Peyer's patch (tissue), 4 donors: Measurements from ENCODE around the gene ANO10. TPM values are rescaled to one million over a fixed set of nuclear protein-coding genes. Genes with fewer than 3 reads are reported as not detected.

Experiments
- DNase-seq, 3 donors: peaks; one replicate each; pipeline ENCODE4 v3.0.0-alpha.2; 2017 to 2019
- H3K27ac ChIP-seq, 4 donors: fragments of 200-600 bp; sonication (generic); one replicate each; pipeline ENCODE4 v1.5.1; 2016 to 2019
- H3K27me3 ChIP-seq, 2 donors: fragments of 200-600 bp; sonication (generic); one replicate each; pipeline ENCODE4 v1.5.1; 2019
- H3K36me3 ChIP-seq, 3 donors: fragments of 200-600 bp; sonication (generic); one replicate each; pipeline ENCODE4 v1.5.1; 2016 to 2019
- H3K4me1 ChIP-seq, 4 donors: fragments of 200-600 bp; sonication (generic); one replicate each; pipeline ENCODE4 v1.5.1; 2016 to 2019
- H3K4me3 ChIP-seq, 4 donors: fragments of 200-600 bp; sonication (generic); 1 replicate in 3 of 4; 2 replicates in 1 of 4; pipeline ENCODE4 v1.5.1; 2016 to 2019; ENCODE audit warnings: mild to moderate bottlenecking in 1 of 4
- H3K9me3 ChIP-seq, 4 donors: fragments of 200-600 bp; sonication (generic); one replicate each; pipeline ENCODE4 v1.5.1; 2016 to 2019; ENCODE audit warnings: mild to moderate bottlenecking in 1 of 4
- POLR2A ChIP-seq, 2 donors: fragments of 450-650 bp; IDR thresholded peaks; one replicate each; pipeline ENCODE4 v1.5.1; 2017; ENCODE audit warnings: antibody characterized with exemption in 2 of 2, mild to moderate bottlenecking in 2 of 2, moderate library complexity in 2 of 2
- total RNA-seq, 4 donors: library from RNA; depleted of rRNA; stranded (reverse); fragments of >200 nt; gene quantifications; one replicate each; pipeline ENCODE4 v1.1.0, GENCODE V29; 2016
- TF ChIP-seq, protein P1 (sequence below), 6 experiments: fragments of 450-650 bp in 4 of 6; fragments of 200-600 bp in 2 of 6; sonication (generic) in 1 of 6; IDR thresholded peaks; one replicate each; pipeline ENCODE4 v1.5.1; 2017 to 2019; ENCODE audit warnings: antibody characterized with exemption in 6 of 6, mild to moderate bottlenecking in 3 of 6, moderate library complexity in 1 of 6

ANO10 gene
- total RNA-seq, 4 donors from 2014 or later, result 33.8 to 110 (median 70.0) TPM

DNA sequence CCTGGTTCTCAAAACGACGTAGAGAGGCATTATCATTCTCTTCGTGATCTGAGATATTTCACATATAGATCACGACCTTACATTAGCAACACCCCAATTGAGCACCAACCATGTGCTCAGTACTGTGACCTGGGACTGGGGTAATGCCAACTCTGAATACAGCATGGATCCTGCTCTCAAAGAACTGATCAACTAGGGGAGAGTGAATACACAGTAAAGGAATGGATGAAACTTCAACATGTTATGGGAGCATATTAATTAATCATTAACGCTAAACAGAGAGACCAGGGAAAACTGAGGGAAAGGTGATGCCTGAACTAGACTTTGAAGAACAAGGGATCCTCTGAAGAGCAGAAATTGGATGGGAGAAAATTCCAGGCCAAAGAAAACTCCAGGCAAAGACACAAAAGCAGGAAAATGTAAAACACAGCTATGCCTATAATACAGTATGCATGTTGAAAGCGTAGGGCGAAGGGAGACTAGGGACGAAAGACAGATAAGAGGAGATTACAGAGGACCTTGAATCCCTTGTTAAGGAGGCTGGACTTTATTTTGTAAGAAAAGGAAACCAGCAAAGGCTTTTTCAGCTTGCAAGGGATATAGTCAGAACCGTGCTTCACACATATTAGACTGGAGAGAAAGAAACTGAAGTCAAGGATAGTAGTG, 105.7 kb downstream of the ANO10 start:
- Histone ChIP-seq H3K27ac (no peak overlapping the region), H3K4me3 (no peak overlapping the region), H3K4me1 (no peaks in the 10 kb centered on the region), H3K27me3 (no peaks in the 10 kb centered on the region), H3K36me3 (peaks cover 0 to 5% (median 0%) of the 10 kb centered on the region in 3 donors), H3K9me3 (peaks cover 0 to 11% (median 0%) of the 10 kb centered on the region in 4 donors)
- no peak for DNase-seq
- TF ChIP-seq, protein P1, sequence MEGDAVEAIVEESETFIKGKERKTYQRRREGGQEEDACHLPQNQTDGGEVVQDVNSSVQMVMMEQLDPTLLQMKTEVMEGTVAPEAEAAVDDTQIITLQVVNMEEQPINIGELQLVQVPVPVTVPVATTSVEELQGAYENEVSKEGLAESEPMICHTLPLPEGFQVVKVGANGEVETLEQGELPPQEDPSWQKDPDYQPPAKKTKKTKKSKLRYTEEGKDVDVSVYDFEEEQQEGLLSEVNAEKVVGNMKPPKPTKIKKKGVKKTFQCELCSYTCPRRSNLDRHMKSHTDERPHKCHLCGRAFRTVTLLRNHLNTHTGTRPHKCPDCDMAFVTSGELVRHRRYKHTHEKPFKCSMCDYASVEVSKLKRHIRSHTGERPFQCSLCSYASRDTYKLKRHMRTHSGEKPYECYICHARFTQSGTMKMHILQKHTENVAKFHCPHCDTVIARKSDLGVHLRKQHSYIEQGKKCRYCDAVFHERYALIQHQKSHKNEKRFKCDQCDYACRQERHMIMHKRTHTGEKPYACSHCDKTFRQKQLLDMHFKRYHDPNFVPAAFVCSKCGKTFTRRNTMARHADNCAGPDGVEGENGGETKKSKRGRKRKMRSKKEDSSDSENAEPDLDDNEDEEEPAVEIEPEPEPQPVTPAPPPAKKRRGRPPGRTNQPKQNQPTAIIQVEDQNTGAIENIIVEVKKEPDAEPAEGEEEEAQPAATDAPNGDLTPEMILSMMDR (IDR thresholded peaks at IDR 0.05), result no peak
- TF ChIP-seq POLR2A (IDR thresholded peaks at IDR 0.05), result no peak

DNA sequence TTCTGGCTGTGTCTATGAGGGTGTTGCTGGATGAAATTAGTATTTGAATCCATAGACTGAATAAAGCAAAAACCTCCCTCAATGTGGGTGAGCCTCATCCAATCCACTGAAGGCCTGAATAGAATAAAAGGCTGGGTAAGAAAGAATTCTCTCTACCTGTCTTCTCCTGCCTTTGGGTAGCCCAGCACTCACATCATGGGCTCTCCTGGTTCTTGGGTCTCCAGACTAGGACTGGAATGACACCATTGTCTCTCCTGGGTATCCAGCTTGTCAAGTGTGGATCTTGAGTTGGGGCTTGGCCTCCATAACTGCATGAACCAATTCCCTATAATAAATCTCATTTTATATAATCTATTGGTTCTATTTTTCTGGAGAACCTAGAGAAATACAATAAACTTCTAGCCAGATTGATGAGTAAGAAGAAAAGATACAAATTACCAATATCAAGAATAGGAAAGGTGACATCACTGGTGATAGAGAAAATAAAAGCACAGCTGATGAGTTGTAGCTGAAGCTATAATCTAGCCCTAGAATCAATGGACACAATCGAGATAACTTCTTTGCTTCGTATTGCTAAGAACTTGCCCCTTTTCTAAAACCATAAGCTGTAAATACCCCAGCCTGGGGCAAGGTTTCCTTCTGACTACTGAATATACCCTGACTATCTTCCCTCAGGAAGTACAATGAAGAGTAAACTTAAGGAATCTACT, 106.4 kb downstream of the ANO10 start:
- H3K36me3 ChIP-seq, result peaks cover 0 to 5% (median 0%) of the 10 kb centered on the region in 3 donors

DNA sequence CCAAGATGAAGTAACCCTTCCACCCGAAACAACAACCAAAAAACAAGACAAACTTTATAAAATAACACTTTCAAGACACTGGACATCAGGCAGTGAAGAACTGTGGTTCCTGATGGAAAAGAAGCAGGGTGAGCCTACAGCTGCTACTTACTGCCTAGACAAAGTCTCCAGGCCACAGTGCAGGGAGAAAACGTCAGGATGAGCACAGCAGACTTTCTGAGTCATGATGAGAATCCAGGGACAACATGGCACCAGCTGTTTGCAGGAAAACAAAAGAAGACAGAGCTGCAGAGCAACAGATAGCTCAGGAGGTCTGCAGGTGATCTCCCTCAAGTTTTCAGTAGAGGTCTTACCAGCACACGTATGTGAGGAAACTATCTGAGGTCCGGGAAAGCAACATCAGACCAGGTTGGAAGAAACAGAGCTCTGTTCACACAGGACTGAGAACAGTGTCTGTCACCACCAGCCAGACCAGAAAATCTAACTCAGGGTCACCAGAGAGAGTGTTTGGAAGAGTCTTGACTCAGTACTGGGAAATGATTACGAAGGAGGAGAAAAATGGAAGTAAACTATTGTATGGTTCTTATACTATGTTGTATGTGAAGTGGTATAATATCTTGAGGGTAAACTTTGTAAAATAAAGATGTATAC, 108.9 kb downstream of the ANO10 start:
- Histone ChIP-seq H3K27ac (no peak overlapping the region), H3K36me3 (no peaks in the 10 kb centered on the region), H3K4me3 (no peak overlapping the region), H3K4me1 (no peaks in the 10 kb centered on the region), H3K27me3 (no peaks in the 10 kb centered on the region), H3K9me3 (no peaks in the 10 kb centered on the region)
- TF ChIP-seq, protein P1 (IDR thresholded peaks at IDR 0.05), result no peak
- no peak for TF ChIP-seq POLR2A (IDR thresholded peaks at IDR 0.05)
- no peak for DNase-seq

More for the DNA sequence above, 106.4 kb downstream of the ANO10 start:
- TF ChIP-seq, protein P1 (IDR thresholded peaks at IDR 0.05), result no peak
- Histone ChIP-seq H3K27me3 (no peaks in the 10 kb centered on the region), H3K4me1 (no peaks in the 10 kb centered on the region), H3K9me3 (peaks cover 0 to 11% (median 0%) of the 10 kb centered on the region in 4 donors), H3K4me3 (no peak overlapping the region), H3K27ac (no peak overlapping the region)
- DNase-seq, result no peak

DNA sequence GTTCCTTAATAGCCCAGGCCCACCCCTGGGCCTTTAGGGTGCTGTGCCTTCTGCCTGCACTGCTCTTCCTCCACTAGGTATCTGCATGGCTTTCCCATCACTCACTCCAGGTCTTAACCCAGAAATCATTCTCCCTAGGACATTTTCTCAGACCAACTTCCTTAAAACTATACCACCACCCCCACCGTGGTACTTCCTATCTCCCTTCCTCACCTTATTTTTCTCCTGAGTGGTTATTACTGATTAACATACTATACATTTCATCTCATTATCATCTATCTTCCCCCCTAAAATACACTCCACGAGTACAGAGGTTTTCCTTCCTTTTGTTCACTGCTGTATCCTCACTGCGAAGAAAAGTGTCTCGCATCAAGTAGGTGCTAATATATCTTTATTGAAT, 115.2 kb downstream of the ANO10 start:
- H3K4me3 ChIP-seq, result no peak overlapping the region
- no peak for DNase-seq
- no peaks in the 10 kb centered on the region for H3K36me3 ChIP-seq
- TF ChIP-seq POLR2A (IDR thresholded peaks at IDR 0.05), result no peak
- TF ChIP-seq, protein P1 (IDR thresholded peaks at IDR 0.05), result no peak
- no peaks in the 10 kb centered on the region for H3K9me3 ChIP-seq
- H3K27ac ChIP-seq, result no peak overlapping the region
- H3K27me3 ChIP-seq, result no peaks in the 10 kb centered on the region
- H3K4me1 ChIP-seq, result no peaks in the 10 kb centered on the region

DNA sequence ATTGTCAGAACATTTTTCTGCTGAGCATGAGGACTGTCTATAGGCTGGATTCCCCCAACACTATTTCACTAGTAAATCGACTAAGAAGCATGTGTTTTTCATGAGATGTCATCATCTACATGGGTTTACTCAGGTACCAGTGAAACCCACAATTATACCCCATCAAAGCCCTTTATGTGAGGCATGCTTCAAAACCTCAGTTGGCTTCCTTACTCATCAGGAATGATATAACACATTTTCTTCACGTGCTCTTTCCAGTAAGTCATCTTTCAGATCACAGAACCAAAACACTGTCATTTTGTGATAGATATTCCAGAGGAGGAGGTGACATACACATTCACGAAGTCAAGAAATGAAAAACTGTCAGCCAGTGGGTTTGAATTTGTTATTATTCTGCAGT, 116.5 kb downstream of the ANO10 start:
- Histone ChIP-seq H3K4me1 (no peaks in the 10 kb centered on the region), H3K27me3 (no peaks in the 10 kb centered on the region), H3K27ac (no peak overlapping the region), H3K9me3 (no peaks in the 10 kb centered on the region), H3K4me3 (no peak overlapping the region), H3K36me3 (no peaks in the 10 kb centered on the region)
- no peak for TF ChIP-seq POLR2A (IDR thresholded peaks at IDR 0.05)
- TF ChIP-seq, protein P1 (IDR thresholded peaks at IDR 0.05), result no peak
- no peak for DNase-seq
